GM19452 (cell line): ENCODE data around the gene MUTYH.
A peak's percentile ranks its signal among the peaks of the same experiment; 100 is the strongest.
"Not testable (repeated sequence)": the region's sequence is repeated elsewhere in the genome, so short reads cannot be mapped to it uniquely, and the experiment has no call there.

Source experiments
- ATAC-seq: cut with Tn5 transposase; IDR thresholded peaks from one replicate; pipeline ENCODE4 v1.9.1; 2021; ENCODE audit not compliant: unreplicated experiment

MUTYH gene

GRCh38 chr1:45325851-45326506 is 14.3 kb downstream of the MUTYH start:
- ATAC-seq: no peak

- no peak for ATAC-seq
These were observed 17.7 kb downstream of the MUTYH start for GRCh38 chr1:45322486-45323040.

GRCh38 chr1:45321444-45321843 is 18.8 kb downstream of the MUTYH start:
- no peak for ATAC-seq

DNA sequence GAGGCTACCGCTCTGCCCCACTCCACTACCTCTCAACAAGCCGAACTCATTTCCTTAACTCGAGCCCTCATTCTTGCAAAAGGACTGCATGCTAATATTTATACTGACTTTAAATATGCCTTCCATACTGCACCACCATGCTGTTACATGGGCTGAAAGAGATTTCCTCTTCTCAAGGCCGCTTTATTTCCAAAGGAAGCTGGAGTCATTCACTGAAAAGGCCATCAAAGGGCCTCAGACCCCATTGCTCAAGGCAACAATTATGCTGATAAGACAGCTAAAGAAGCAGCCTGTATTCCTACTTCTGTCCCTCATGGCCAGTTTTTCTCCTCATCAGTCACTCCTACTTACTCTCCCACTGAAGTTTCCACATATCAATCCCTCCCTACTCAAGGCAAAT is 20.5 kb downstream of the MUTYH start:
- ATAC-seq: no peak

- ATAC-seq: no peak
These were observed 23.1 kb downstream of the MUTYH start for GRCh38 chr1:45317166-45317565.

DNA sequence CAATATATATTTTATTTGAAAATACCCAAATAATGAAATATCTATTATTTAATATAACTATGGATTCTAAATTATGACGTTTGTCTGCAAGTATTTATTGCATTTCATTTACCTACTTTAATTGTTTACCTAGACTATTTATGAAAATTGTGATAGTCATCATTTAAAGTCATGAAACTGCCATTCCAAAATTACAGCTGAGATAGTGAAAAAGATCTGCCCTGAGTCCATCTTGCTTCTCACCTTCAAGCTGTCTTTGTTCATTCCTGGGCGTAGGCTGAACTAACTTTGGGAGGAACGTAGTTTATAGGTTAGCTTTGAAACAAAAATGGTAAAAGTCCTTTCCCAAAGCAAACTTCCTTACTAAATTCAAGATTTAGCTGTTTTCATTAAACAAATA is 26.0 kb downstream of the MUTYH start:
- ATAC-seq: no peak

GRCh38 chr1:45306905-45307304 is 33.3 kb downstream of the MUTYH start:
- ATAC-seq: no peak

- no peak for ATAC-seq
These were observed 33.9 kb downstream of the MUTYH start for GRCh38 chr1:45306319-45306718.

DNA sequence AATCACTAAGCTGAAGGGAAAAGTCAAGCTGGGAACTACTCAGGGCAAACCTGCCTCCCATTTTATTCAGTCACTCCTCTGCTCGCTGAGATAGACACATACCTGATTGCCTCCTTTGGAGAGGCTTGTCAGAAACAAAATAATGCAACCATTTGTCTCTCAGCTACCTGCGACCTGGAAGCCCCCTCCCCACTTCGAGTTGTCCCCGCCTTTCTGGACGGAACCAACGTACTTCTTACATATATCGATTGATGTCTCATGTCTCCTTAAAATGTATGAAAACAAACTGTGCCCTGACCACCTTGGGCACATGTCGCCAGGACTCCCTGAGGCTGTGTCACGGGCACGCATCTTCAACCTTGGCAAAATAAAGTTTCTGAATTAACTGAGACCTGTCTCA is 35.0 kb downstream of the MUTYH start:
- no peak for ATAC-seq

- no peak for ATAC-seq
These were observed 35.7 kb downstream of the MUTYH start for GRCh38 chr1:45304311-45305081.

DNA sequence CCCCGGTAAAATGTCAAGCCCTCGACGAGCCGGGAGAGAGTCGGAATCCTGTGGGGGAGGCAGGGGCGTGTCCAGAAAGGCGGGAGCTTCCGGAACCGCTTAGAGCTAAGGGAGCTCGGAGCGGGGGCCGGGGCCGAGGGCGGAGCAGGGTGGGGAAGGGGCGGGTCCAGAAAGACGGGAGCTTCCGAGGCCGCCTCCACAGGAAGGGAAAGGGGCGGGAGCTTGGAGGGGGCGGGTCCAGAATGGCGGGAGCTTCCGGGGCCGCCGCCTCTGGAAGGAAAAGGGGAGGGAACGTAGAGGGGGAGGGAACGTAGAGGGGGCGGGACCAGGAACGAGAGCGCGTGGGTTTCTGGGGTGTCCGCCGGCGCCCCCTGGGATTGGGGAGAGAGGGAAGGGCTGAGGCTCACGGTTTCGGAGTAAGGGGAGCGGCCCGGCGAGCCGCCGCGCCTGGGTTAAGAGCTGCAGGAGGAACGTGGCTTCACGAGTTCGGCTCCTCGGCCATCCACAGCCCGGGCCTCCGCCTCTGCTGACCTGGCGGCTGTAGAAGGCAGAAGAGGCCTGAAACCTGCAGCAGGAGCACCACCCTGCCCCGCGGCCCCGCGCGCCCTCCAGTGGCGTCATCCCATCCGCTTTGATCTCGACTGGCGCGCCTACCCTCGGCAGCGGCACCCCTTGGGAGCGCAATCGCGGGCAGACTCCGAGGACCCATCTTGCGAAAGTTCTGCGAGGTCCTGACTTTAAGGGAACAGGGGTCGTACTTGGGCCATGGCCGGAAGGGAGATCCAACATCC is 36.5 kb downstream of the MUTYH start:
- peak; percentile 70 for ATAC-seq

- ATAC-seq: no peak
These were observed 37.6 kb downstream of the MUTYH start for GRCh38 chr1:45302505-45303150.

GRCh38 chr1:45300669-45300997 is 39.6 kb downstream of the MUTYH start:
- ATAC-seq: no peak

- ATAC-seq: no peak
These were observed 40.1 kb downstream of the MUTYH start for GRCh38 chr1:45299981-45300668.

DNA sequence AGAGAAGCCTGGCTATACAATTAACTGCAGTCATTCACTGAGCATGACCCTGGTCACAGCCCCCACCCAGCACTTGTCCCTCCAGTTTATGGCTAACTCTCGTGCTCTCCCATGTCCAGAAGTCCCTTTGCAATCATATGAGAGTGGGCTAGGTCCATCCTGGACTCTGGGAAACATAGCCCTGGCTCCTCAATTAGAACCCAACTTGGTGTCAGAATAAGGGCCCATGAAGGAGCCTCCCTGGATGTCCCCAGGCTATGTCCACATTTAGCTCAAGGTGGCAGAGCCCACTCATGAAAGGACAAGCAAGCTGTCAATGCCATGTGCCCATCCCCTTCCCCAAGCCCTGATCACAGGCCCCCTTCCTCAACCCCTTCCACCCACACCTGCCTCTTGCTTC is 40.9 kb downstream of the MUTYH start:
- no peak for ATAC-seq

- no peak for ATAC-seq
These were observed 42.4 kb downstream of the MUTYH start for GRCh38 chr1:45297666-45298356.

DNA sequence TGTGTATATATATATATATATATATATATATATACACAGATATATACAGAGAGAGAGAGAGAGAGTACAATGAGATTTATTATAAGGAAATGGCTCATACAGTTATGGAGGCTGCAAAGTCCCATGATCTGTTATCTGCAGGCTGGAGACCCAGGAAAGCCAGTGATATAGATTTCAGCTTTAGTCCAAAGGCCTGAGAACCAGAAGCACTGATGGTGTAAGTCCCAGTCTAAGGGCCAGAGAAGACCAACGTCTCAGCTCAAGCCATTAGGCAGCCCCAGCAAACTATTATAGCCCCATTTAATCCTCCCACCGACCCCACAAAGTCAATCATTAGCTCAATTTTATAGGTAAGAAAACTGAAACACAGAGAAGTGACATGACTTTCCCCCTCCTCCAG is 48.5 kb downstream of the MUTYH start:
- no peak for ATAC-seq

DNA sequence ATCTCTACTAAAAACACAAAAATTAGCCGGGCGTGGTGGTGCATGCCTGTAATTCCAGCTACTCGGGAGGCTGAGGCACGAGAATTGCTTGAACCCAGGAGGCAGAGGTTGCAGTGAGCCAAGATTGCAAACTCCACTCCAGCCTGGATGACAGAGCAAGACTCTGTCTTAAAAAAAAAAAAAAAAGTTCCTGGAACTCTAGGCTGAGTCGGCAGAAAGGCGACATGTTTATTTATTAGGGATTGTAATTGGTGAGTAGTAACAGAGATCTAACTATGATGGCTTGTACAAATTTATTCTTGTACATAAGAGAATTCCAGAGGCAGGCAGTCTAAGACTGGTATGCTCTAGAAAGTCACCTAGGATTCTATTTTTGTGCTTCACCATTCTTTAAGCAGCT is 49.2 kb downstream of the MUTYH start:
- ATAC-seq: not testable (repeated sequence)

- not testable (repeated sequence) for ATAC-seq
These were observed 53.7 kb downstream of the MUTYH start for GRCh38 chr1:45286521-45286920.

- not testable (repeated sequence) for ATAC-seq
These were observed 55.4 kb downstream of the MUTYH start for GRCh38 chr1:45284858-45285257.
